ENCODE data around the gene CCDC85B. TPM values are rescaled to one million over a fixed set of nuclear protein-coding genes. Genes with fewer than 3 reads are reported as not detected.

Gene CCDC85B
- total RNA-seq, 3 donors from 2014 or later: 77.8 to 116 (median 95.6) TPM

DNA sequence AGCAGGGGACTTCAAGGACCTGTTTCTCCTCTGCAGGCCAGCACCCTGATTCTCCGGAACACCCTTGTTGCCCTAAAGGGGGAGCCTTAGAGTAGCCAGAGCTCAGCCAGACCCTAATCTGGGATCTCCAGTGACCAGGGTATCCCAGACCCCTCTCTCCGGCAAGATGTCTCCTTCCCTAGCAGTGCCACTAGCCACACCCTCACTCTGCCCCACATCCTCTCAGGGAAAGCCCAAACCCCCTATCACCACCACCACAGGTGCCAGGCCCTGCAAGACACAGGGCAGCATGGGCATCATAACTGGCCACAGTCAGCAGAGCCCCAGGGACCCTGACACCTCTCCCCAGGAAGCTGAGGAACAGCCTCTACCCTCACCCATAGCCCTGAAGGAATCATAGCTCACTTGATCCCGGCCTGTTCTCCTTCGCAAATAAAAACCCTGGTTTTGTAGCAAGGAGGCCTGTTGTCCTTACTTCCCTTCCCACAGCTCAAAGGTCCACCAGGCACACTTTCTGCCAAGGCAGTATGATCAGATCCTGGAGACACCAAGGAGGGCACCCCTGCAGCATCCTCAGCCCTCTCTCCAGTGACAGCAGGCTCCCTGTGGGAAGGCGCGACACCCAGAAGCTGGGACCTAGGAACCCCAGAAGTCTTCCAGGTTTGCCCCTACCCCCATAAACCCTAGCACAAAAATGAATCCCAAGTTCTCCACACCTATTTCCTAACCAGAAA lies 37.1 kb upstream of the CCDC85B start:
- no peak overlapping the region for H3K4me3 Mint-ChIP-seq
- no peak for DNase-seq
- peaks cover 40% of the 10 kb centered on the region for H3K36me3 Mint-ChIP-seq (ENCODE audit: insufficient read depth)
- peaks cover 35% of the 10 kb centered on the region for H3K4me1 Mint-ChIP-seq (ENCODE audit: low read depth)
- H3K9me3 Mint-ChIP-seq: no peaks in the 10 kb centered on the region
- H3K27me3 Mint-ChIP-seq (ENCODE audit: low read depth): no peaks in the 10 kb centered on the region
- ATAC-seq: no peak

DNA sequence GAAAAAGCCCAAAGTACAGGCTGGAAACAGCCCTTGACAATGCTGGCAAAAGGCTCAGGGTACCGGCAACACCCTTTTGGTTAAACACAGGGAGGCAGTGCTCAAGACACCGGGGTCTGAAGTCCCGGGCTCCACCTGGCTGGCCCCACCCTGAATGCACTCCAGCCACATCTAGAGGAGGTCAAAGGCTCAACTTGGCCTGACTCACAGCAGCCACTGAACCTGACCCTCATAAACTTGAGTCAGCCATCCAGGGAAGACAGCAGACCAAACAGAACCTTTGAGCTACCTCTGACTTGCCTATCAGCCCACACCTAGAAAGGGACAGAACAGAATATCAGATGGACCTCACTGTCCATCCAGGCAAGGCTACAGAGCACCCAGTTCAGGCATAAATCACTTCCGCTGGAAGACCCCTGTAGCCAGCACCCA lies 36.3 kb upstream of the CCDC85B start:
- peaks cover 40% of the 10 kb centered on the region for H3K36me3 Mint-ChIP-seq (ENCODE audit: insufficient read depth)
- peaks cover 41% of the 10 kb centered on the region for H3K4me1 Mint-ChIP-seq (ENCODE audit: low read depth)
- no peaks in the 10 kb centered on the region for H3K9me3 Mint-ChIP-seq
- H3K27me3 Mint-ChIP-seq (ENCODE audit: low read depth): no peaks in the 10 kb centered on the region
- peak overlapping the region; percentile 43 for H3K4me3 Mint-ChIP-seq
- ATAC-seq (no peak), DNase-seq (no peak)

GRCh38 chr11:65854852-65855837 lies 35.3 kb upstream of the CCDC85B start:
- H3K4me1 Mint-ChIP-seq (ENCODE audit: low read depth): peaks cover 46% of the 10 kb centered on the region
- no peaks in the 10 kb centered on the region for H3K9me3 Mint-ChIP-seq
- H3K27me3 Mint-ChIP-seq (ENCODE audit: low read depth): no peaks in the 10 kb centered on the region
- ATAC-seq (no peak), DNase-seq (no peak)
- H3K4me3 Mint-ChIP-seq: peak overlapping the region; percentile 90
- H3K36me3 Mint-ChIP-seq (ENCODE audit: insufficient read depth): peaks cover 40% of the 10 kb centered on the region

GRCh38 chr11:65855927-65856363 lies 34.5 kb upstream of the CCDC85B start:
- ATAC-seq (no peak), DNase-seq (no peak)
- no peaks in the 10 kb centered on the region for H3K9me3 Mint-ChIP-seq
- H3K4me1 Mint-ChIP-seq (ENCODE audit: low read depth): peaks cover 47% of the 10 kb centered on the region
- peak overlapping the region; percentile 90 for H3K4me3 Mint-ChIP-seq
- peaks cover 40% of the 10 kb centered on the region for H3K36me3 Mint-ChIP-seq (ENCODE audit: insufficient read depth)
- H3K27me3 Mint-ChIP-seq (ENCODE audit: low read depth): no peaks in the 10 kb centered on the region

DNA sequence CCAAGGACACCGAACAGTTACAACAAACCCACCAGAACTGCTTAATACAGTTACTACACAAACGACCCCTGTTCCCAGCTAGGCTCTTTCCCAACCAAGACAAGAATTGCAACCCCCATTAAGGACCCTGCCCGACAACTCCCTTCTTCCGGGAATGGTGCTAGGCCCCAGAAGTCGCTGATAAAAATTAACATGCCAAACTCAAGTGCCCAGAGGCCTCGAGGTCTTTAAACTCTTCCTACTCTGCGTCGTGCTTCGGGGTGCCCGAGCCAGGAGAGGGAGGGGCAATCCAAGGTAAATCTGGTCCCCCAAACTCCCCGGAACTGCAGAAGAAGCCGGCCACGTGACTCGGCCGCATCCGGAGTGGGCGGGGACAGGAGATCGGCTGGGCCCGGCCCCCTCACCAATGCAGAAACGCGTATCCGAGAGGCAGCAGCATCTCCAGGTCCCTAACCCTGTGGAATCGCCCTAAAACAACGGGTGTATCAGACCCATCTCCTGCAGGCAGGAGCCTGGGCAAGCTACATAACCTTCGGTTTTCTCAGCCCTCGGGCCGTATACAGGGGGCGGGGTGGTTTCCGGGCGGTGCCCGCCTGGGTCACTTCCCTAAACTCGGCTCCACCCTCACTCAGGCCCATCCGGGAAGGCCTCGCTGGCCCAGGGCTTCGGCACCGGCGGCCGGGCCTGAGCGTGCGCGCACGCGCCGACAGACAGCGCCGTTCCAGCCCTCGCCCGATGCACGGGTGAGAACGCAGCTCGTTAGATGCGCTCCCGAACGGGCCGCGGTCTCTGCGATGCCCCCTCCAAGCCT lies 33.6 kb upstream of the CCDC85B start:
- Mint-ChIP-seq H3K36me3 (ENCODE audit: insufficient read depth) (peaks cover 34% of the 10 kb centered on the region), H3K9me3 (no peaks in the 10 kb centered on the region), H3K4me1 (ENCODE audit: low read depth) (peaks cover 54% of the 10 kb centered on the region), H3K4me3 (peak overlapping the region; percentile 90), H3K27me3 (ENCODE audit: low read depth) (no peaks in the 10 kb centered on the region)
- ATAC-seq (peak in 1 of 2 donors; percentile 10), DNase-seq (peak; percentile 80)

- peak; percentile 65 for DNase-seq
- Mint-ChIP-seq H3K9me3 (no peaks in the 10 kb centered on the region), H3K36me3 (ENCODE audit: insufficient read depth) (peaks cover 30% of the 10 kb centered on the region), H3K27me3 (ENCODE audit: low read depth) (no peaks in the 10 kb centered on the region), H3K4me3 (peak overlapping the region; percentile 90), H3K4me1 (ENCODE audit: low read depth) (peaks cover 58% of the 10 kb centered on the region)
- ATAC-seq: peak in 1 of 2 donors; percentile 0
These were observed 33.0 kb upstream of the CCDC85B start for GRCh38 chr11:65857500-65857852.

GRCh38 chr11:65857853-65858680 lies 32.4 kb upstream of the CCDC85B start, which contains the start of gene CFL1:
CFL1 (minus strand) TSS chr11:65858180; CDS start chr11:65858099, 81 bp downstream.
- peak; percentile 66 to 70 for ATAC-seq
- peak; percentile 95 for DNase-seq
- Mint-ChIP-seq H3K36me3 (ENCODE audit: insufficient read depth) (peaks cover 34% of the 10 kb centered on the region), H3K4me3 (peak within 1 kb of the TSS; percentile 90), H3K4me1 (ENCODE audit: low read depth) (peaks cover 63% of the 10 kb centered on the region), H3K9me3 (no peaks in the 10 kb centered on the region), H3K27me3 (ENCODE audit: low read depth) (no peaks in the 10 kb centered on the region)

GRCh38 chr11:65858681-65859087 lies 31.8 kb upstream of the CCDC85B start:
- Mint-ChIP-seq H3K9me3 (no peaks in the 10 kb centered on the region), H3K36me3 (ENCODE audit: insufficient read depth) (peaks cover 34% of the 10 kb centered on the region), H3K27me3 (ENCODE audit: low read depth) (no peaks in the 10 kb centered on the region), H3K4me3 (peak overlapping the region; percentile 89), H3K4me1 (ENCODE audit: low read depth) (peaks cover 63% of the 10 kb centered on the region)
- ATAC-seq: no peak
- no peak for DNase-seq

GRCh38 chr11:65859095-65859811 lies 31.2 kb upstream of the CCDC85B start:
- Mint-ChIP-seq H3K4me1 (ENCODE audit: low read depth) (peaks cover 59% of the 10 kb centered on the region), H3K4me3 (peak overlapping the region; percentile 89), H3K9me3 (no peaks in the 10 kb centered on the region), H3K27me3 (ENCODE audit: low read depth) (no peaks in the 10 kb centered on the region), H3K36me3 (ENCODE audit: insufficient read depth) (peaks cover 30% of the 10 kb centered on the region)
- ATAC-seq (peak; percentile 64 to 68), DNase-seq (peak; percentile 96)

- H3K4me3 Mint-ChIP-seq: peak overlapping the region; percentile 89
- H3K27me3 Mint-ChIP-seq (ENCODE audit: low read depth): no peaks in the 10 kb centered on the region
- H3K36me3 Mint-ChIP-seq (ENCODE audit: insufficient read depth): peaks cover 25% of the 10 kb centered on the region
- no peaks in the 10 kb centered on the region for H3K9me3 Mint-ChIP-seq
- no peak for DNase-seq
- H3K4me1 Mint-ChIP-seq (ENCODE audit: low read depth): peaks cover 53% of the 10 kb centered on the region
- no peak for ATAC-seq
These were observed 30.6 kb upstream of the CCDC85B start for GRCh38 chr11:65859812-65860277.

DNA sequence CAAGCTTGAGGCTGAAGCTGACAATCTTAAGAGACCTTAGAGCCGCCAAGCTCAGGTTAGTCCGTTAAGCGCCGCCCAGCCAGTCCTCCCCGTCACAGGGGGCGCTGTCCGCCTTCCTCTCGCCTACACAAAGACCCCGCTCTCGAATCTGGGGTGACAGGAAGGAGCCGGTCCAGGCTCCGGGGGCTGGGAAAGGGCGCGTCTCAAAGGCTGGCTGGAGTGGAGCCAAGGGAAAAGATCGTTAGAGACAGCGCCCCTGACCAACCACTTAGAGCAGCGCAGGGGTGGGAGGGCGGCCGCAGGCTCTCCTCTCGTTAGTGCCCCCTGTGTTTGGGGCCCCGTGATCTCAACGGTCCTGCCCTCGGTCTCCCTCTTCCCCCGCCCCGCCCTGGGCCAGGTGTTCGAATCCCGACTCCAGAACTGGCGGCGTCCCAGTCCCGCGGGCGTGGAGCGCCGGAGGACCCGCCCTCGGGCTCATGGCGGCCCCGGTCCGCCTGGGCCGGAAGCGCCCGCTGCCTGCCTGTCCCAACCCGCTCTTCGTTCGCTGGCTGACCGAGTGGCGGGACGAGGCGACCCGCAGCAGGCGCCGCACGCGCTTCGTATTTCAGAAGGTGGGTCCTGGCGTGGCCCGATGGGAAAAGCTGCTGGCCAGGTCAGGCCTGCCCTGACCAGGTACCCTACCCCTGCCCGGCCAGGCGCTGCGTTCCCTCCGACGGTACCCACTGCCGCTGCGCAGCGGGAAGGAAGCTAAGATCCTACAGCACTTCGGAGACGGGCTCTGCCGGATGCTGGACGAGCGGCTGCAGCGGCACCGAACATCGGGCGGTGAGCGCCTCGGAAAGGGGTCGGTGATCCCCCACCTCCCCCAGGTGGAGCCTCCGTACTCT lies 30.0 kb upstream of the CCDC85B start, which contains the start of gene MUS81:
Gene MUS81, plus strand, starts transcription at position 156 of the 887 bp plus-strand sequence. Its CDS starts 321 bp downstream, at position 477.
- H3K9me3 Mint-ChIP-seq: no peaks in the 10 kb centered on the region
- no peaks in the 10 kb centered on the region for H3K27me3 Mint-ChIP-seq (ENCODE audit: low read depth)
- peak within 1 kb of the TSS; percentile 89 for H3K4me3 Mint-ChIP-seq
- peak; percentile 96 for DNase-seq
- peaks cover 24% of the 10 kb centered on the region for H3K36me3 Mint-ChIP-seq (ENCODE audit: insufficient read depth)
- ATAC-seq: peak; percentile 42 to 49
- H3K4me1 Mint-ChIP-seq (ENCODE audit: low read depth): peaks cover 49% of the 10 kb centered on the region

- H3K36me3 Mint-ChIP-seq (ENCODE audit: insufficient read depth): peaks cover 18% of the 10 kb centered on the region
- no peaks in the 10 kb centered on the region for H3K27me3 Mint-ChIP-seq (ENCODE audit: low read depth)
- H3K4me1 Mint-ChIP-seq (ENCODE audit: low read depth): peaks cover 43% of the 10 kb centered on the region
- no peaks in the 10 kb centered on the region for H3K9me3 Mint-ChIP-seq
- peak overlapping the region; percentile 89 for H3K4me3 Mint-ChIP-seq
- no peak for DNase-seq
- ATAC-seq: no peak
These were observed 29.3 kb upstream of the CCDC85B start for GRCh38 chr11:65861165-65861505.

Measured in activated T-cell treated with anti-CD3 and anti-CD28 coated beads, Interleukin-2, amount 50 U/mL, for 4 hours (primary cell).